ES-I3 (cell line): ENCODE measurements around the gene C1QTNF8.
A peak's percentile ranks its signal among the peaks of the same experiment; 100 is the strongest.

Experiments used
- H3K36me3 ChIP-seq: 2 replicates; pipeline ENCODE4 v1.6.1; 2013; ENCODE audit warnings: mild to moderate bottlenecking, low read length, control low read depth, moderate library complexity; ENCODE audit not compliant: insufficient read depth
- H3K4me1 ChIP-seq: 2 replicates; pipeline ENCODE4 v1.6.1; 2013; ENCODE audit warnings: mild to moderate bottlenecking, control low read depth, low read length; ENCODE audit not compliant: insufficient read depth
- H3K9ac ChIP-seq: 2 replicates; pipeline ENCODE4 v1.6.1; 2013; ENCODE audit warnings: low read depth, mild to moderate bottlenecking, low read length, moderate library complexity
- H3K9me3 ChIP-seq: 2 replicates; pipeline ENCODE4 v1.6.1; 2013; ENCODE audit warnings: mild to moderate bottlenecking, low read length, moderate library complexity; ENCODE audit not compliant: control insufficient read depth, insufficient read depth

Gene C1QTNF8

DNA sequence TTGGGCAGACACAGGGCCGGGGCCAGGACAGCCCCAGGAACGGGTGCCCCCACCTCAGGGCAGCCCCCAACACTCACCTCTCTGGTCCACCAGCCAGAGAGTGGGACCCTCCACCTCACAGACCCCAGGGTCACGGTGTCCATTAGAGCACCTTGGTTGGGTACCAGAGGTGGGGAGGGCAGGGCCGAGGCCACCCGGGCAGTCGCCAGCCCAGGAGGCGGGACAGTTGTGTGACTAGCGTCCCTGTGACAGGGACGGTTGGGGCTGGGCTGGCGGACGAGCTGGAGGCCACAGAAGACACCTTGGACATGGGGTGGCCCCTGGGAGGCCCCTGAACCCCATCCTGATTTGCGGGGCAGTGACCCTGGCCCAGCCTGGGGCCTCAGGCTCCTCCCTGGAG, 11.7 kb upstream of the C1QTNF8 start:
- H3K9ac ChIP-seq, result no peak overlapping the region
- no peaks in the 10 kb centered on the region; the same call in 1 of the 2 replicates for H3K4me1 ChIP-seq
- H3K36me3 ChIP-seq, result no peaks in the 10 kb centered on the region
- no peaks in the 10 kb centered on the region for H3K9me3 ChIP-seq

GRCh38 chr16:1107141-1107540, 11.1 kb upstream of the C1QTNF8 start:
- H3K9ac ChIP-seq, result no peak overlapping the region
- no peaks in the 10 kb centered on the region for H3K9me3 ChIP-seq
- no peaks in the 10 kb centered on the region for H3K36me3 ChIP-seq
- no peaks in the 10 kb centered on the region; the same call in 1 of the 2 replicates for H3K4me1 ChIP-seq

- Histone ChIP-seq H3K9ac (no peak overlapping the region), H3K36me3 (no peaks in the 10 kb centered on the region), H3K9me3 (no peaks in the 10 kb centered on the region), H3K4me1 (no peaks in the 10 kb centered on the region; the same call in 1 of the 2 replicates)
Observed at GRCh38 chr16:1106659-1107058, 10.6 kb upstream of the C1QTNF8 start.

- Histone ChIP-seq H3K36me3 (no peaks in the 10 kb centered on the region), H3K4me1 (no peaks in the 10 kb centered on the region; the same call in 1 of the 2 replicates), H3K9ac (no peak overlapping the region)
Observed at GRCh38 chr16:1105888-1106620, 10.0 kb upstream of the C1QTNF8 start.

GRCh38 chr16:1103636-1103980, 7.6 kb upstream of the C1QTNF8 start:
- H3K4me1 ChIP-seq, result no peaks in the 10 kb centered on the region; the same call in 1 of the 2 replicates
- H3K9me3 ChIP-seq, result no peaks in the 10 kb centered on the region
- peak overlapping the region; percentile 73 for H3K9ac ChIP-seq
- H3K36me3 ChIP-seq, result no peaks in the 10 kb centered on the region

More at GRCh38 chr16:1105888-1106620, 10.0 kb upstream of the C1QTNF8 start:
- no peaks in the 10 kb centered on the region for H3K9me3 ChIP-seq

GRCh38 chr16:1102921-1103635, 7.0 kb upstream of the C1QTNF8 start:
- Histone ChIP-seq H3K36me3 (no peaks in the 10 kb centered on the region), H3K9ac (peak overlapping the region; percentile 73), H3K4me1 (no peaks in the 10 kb centered on the region; the same call in 1 of the 2 replicates), H3K9me3 (no peaks in the 10 kb centered on the region)

- Histone ChIP-seq H3K36me3 (no peaks in the 10 kb centered on the region), H3K4me1 (no peaks in the 10 kb centered on the region; the same call in 1 of the 2 replicates), H3K9ac (no peak overlapping the region), H3K9me3 (no peaks in the 10 kb centered on the region)
Observed at GRCh38 chr16:1102333-1102700, 6.3 kb upstream of the C1QTNF8 start.

GRCh38 chr16:1101573-1102332, 5.7 kb upstream of the C1QTNF8 start:
- Histone ChIP-seq H3K4me1 (no peaks in the 10 kb centered on the region; the same call in 1 of the 2 replicates), H3K9me3 (no peaks in the 10 kb centered on the region), H3K36me3 (no peaks in the 10 kb centered on the region), H3K9ac (no peak overlapping the region)

DNA sequence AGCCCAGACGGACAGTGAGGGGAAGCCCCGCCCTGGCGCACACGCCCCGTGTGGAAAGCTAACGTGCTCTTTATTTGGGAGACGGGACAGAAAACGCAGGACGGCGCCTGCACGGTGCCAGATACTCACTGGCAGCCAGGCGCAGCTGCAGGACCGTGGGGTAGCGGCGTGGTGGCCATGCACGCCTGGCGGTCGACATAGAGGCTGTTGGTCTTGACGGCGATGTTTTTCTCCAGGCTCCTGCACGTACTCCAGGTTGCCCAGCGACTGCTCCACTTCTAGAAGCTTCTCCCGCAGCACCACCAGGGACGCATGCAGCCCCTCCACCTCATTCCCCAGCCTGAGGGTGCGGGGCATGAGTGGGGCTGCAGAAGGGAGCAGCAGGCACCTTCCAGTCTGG, 5.1 kb upstream of the C1QTNF8 start:
- Histone ChIP-seq H3K9me3 (no peaks in the 10 kb centered on the region), H3K4me1 (no peaks in the 10 kb centered on the region; the same call in 1 of the 2 replicates), H3K9ac (no peak overlapping the region), H3K36me3 (no peaks in the 10 kb centered on the region)

- Histone ChIP-seq H3K9ac (no peak overlapping the region), H3K4me1 (no peaks in the 10 kb centered on the region; the same call in 1 of the 2 replicates), H3K9me3 (no peaks in the 10 kb centered on the region), H3K36me3 (no peaks in the 10 kb centered on the region)
Observed at GRCh38 chr16:1100084-1100800, 4.2 kb upstream of the C1QTNF8 start.

GRCh38 chr16:1099189-1100083, 3.4 kb upstream of the C1QTNF8 start:
- Histone ChIP-seq H3K9ac (no peak overlapping the region), H3K9me3 (no peaks in the 10 kb centered on the region), H3K36me3 (no peaks in the 10 kb centered on the region), H3K4me1 (no peaks in the 10 kb centered on the region; the same call in 1 of the 2 replicates)

GRCh38 chr16:1098266-1098991, 2.4 kb upstream of the C1QTNF8 start:
- no peaks in the 10 kb centered on the region; the same call in 1 of the 2 replicates for H3K4me1 ChIP-seq
- no peaks in the 10 kb centered on the region for H3K36me3 ChIP-seq
- no peaks in the 10 kb centered on the region for H3K9me3 ChIP-seq
- H3K9ac ChIP-seq, result no peak overlapping the region

- no peaks in the 10 kb centered on the region for H3K9me3 ChIP-seq
- no peaks in the 10 kb centered on the region for H3K36me3 ChIP-seq
- H3K4me1 ChIP-seq, result no peaks in the 10 kb centered on the region
- H3K9ac ChIP-seq, result no peak overlapping the region
Observed at GRCh38 chr16:1097800-1098199, 1.8 kb upstream of the C1QTNF8 start.
